B cell (primary cell): ENCODE data around the gene DENND5B. TPM values are rescaled to one million over a fixed set of nuclear protein-coding genes. Genes with fewer than 3 reads are reported as not detected.
A peak's percentile ranks its signal among the peaks of the same experiment; 100 is the strongest.

Experiments
- ATAC-seq: fragments of 200-7000 bp; cut with Tn5 transposase; one replicate; pipeline ENCODE4 v1.10.0; 2021; ENCODE audit warnings: low read depth, mild to moderate bottlenecking, moderate number of reproducible peaks, moderate library complexity
- CTCF ChIA-PET: fragments of 350-600 bp; sonication (Branson Sonifier 250); formaldehyde crosslinking; loops from one replicate; lab custom pipeline; 2021; ENCODE audit warnings: antibody characterized with exemption, inconsistent platforms; lab: Charles Lee
- POLR2A ChIA-PET: fragments of 350-600 bp; sonication (Branson Sonifier 250); formaldehyde crosslinking; loops from one replicate; lab custom pipeline; 2021; ENCODE audit warnings: antibody characterized with exemption; lab: Charles Lee
- DNase-seq: peaks from one replicate; pipeline ENCODE4 v3.0.0; 2013
- H2AFZ ChIP-seq: 2 replicates; pipeline ENCODE4 v1.6.1; 2012; ENCODE audit warnings: mild to moderate bottlenecking, low read depth, low read length; ENCODE audit not compliant: insufficient read depth, poor library complexity, severe bottlenecking
- H3K27ac ChIP-seq, 2 donors: 1 replicate in 1 of 2; 2 replicates in 1 of 2; pipeline ENCODE4 v1.5.1; 2012 to 2013; ENCODE audit warnings: low read length in 2 of 2, mild to moderate bottlenecking in 2 of 2, moderate library complexity in 1 of 2
- H3K27me3 ChIP-seq, 4 experiments: fragments of 200-600 bp in 1 of 4; sonication (generic) in 1 of 4; replicated peaks in 1 of 4; 1 replicate in 2 of 4; 2 replicates in 2 of 4; pipeline versions ENCODE4 v1.6.1 to v1.7.0; 2013 to 2016; ENCODE audit warnings: low read length in 3 of 4, mild to moderate bottlenecking in 2 of 4, mixed read lengths in 1 of 4, moderate library complexity in 1 of 4; ENCODE audit not compliant: insufficient read depth in 4 of 4, control insufficient read depth in 3 of 4; ENCODE audit errors: control extremely low read depth in 1 of 4
- H3K36me3 ChIP-seq, 2 experiments: replicated peaks in 1 of 2; 1 replicate in 1 of 2; 2 replicates in 1 of 2; pipeline versions ENCODE4 v1.6.1 to v1.7.1; 2013; ENCODE audit warnings: low read length in 1 of 2; ENCODE audit not compliant: insufficient read depth in 2 of 2, control insufficient read depth in 1 of 2; ENCODE audit errors: control extremely low read depth in 1 of 2, extremely low read depth in 1 of 2
- H3K4me1 ChIP-seq, 2 donors: fragments of 200-600 bp in 1 of 2; sonication (generic) in 1 of 2; 1 replicate in 1 of 2; 2 replicates in 1 of 2; pipeline versions ENCODE4 v1.5.1 to v1.6.1; 2013 to 2017; ENCODE audit warnings: low read length in 2 of 2; ENCODE audit not compliant: control insufficient read depth in 2 of 2, insufficient read depth in 2 of 2
- H3K4me2 ChIP-seq: replicated peaks from 2 replicates; pipeline ENCODE3; 2012; ENCODE audit warnings: mild to moderate bottlenecking, low read depth, low read length; ENCODE audit not compliant: poor library complexity, severe bottlenecking
- H3K4me3 ChIP-seq, 5 experiments: fragments of 200-600 bp in 1 of 5; sonication (generic) in 1 of 5; 1 replicate in 3 of 5; 2 replicates in 2 of 5; pipeline versions ENCODE4 v1.5.1 to v1.7.0; 2011 to 2016; ENCODE audit warnings: low read length in 4 of 5, mild to moderate bottlenecking in 4 of 5, low read depth in 2 of 5, control low read depth in 1 of 5, moderate library complexity in 1 of 5; ENCODE audit not compliant: insufficient read depth in 1 of 5; ENCODE audit errors: control extremely low read depth in 1 of 5, extremely low read depth in 1 of 5
- H3K79me2 ChIP-seq: fragments of 200-600 bp; sonication (generic); one replicate; pipeline ENCODE4 v1.6.0; 2016; ENCODE audit warnings: low read length; ENCODE audit not compliant: control insufficient read depth, insufficient read depth
- H3K9ac ChIP-seq: fragments of 200-600 bp; sonication (generic); 2 replicates; pipeline ENCODE4 v1.6.1; 2017; ENCODE audit warnings: mild to moderate bottlenecking, low read length, moderate library complexity
- H3K9me3 ChIP-seq, 3 donors: one replicate each; pipeline versions ENCODE4 v1.6.1 to v1.7.1; 2013; ENCODE audit warnings: low read length in 2 of 3; ENCODE audit not compliant: control insufficient read depth in 2 of 3, insufficient read depth in 1 of 3; ENCODE audit errors: control extremely low read depth in 1 of 3
- H4K20me1 ChIP-seq: 2 replicates; pipeline ENCODE4 v1.6.0; 2012; ENCODE audit warnings: mild to moderate bottlenecking, low read length; ENCODE audit not compliant: insufficient read depth, control insufficient read depth, poor library complexity, severe bottlenecking
- H3K27ac Mint-ChIP-seq: one replicate; pipeline ENCODE4 v1.8.0; 2021; ENCODE audit warnings: mixed read lengths
- H3K27me3 Mint-ChIP-seq: one replicate; pipeline ENCODE4 v1.8.0; 2021; ENCODE audit warnings: mixed read lengths
- H3K4me1 Mint-ChIP-seq: one replicate; pipeline ENCODE4 v1.8.0; 2021; ENCODE audit warnings: mixed read lengths
- H3K4me3 Mint-ChIP-seq: one replicate; pipeline ENCODE4 v1.8.0; 2021; ENCODE audit warnings: mixed read lengths
- H3K9me3 Mint-ChIP-seq: one replicate; pipeline ENCODE4 v1.8.0; 2022; ENCODE audit warnings: mixed read lengths; ENCODE audit not compliant: insufficient read depth
- CTCF ChIP-seq: fragments of 200-600 bp; IDR thresholded peaks from one replicate; pipeline ENCODE4 v1.8.0; 2022; ENCODE audit warnings: antibody characterized with exemption, mild to moderate bottlenecking
- EZH2 ChIP-seq: IDR thresholded peaks from 2 replicates; pipeline ENCODE4 v1.6.1; 2012; ENCODE audit warnings: borderline replicate concordance, low read depth, mild to moderate bottlenecking, moderate library complexity, low read length; ENCODE audit not compliant: insufficient read depth, poor library complexity, severe bottlenecking
- WGBS: methylation state at CpG from one replicate; pipeline ENCODE4 v1.1.5; 2013; ENCODE audit warnings: missing lambda C conversion rate; ENCODE audit not compliant: insufficient coverage; 5-methylcytosine and 5-hydroxymethylcytosine counted together
- intact Hi-C: fragments of 100-400 bp; cut with micrococcal nuclease; formaldehyde crosslinking; loops from one replicate; pipeline ENCODE4 v1.10.0; 2022
- polyA plus RNA-seq: library from polyadenylated mRNA; depleted of rRNA; stranded (reverse); fragments of >200 nt; gene quantifications from 2 replicates; pipeline ENCODE4 v1.2.3, GENCODE V29; 2012
- total RNA-seq, 2 donors: library from RNA; stranded (reverse); fragments of 120-200 nt in 1 of 2; gene quantifications; 1 replicate in 1 of 2; 2 replicates in 1 of 2; pipeline versions ENCODE4 v1.2.3 to v1.2.4, GENCODE V29; 2013 to 2022

The DENND5B gene
- total and polyA plus RNA-seq, 2 donors (not counting 1 experiment from before 2014, with no cell fraction given): 18.7 to 55.3 TPM

DNA sequence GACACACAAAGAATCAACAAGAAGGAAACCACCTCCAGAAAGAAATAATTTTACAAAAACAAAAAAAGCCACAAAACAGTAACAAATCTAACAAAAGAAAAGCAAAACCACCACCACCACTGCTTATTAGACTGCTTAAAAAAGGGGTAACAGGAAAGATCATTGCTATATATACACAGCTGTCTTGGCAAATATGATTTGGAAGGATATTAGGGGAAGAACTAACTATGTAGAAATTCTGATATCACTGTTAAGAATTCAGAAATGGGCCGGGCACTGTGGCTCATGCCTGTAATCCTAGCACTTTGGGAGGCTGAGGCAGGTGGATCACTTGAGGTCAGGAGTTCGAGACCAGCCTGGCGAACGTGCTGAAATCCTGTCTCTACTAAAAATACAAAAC is 92.5 kb downstream of the DENND5B start:
- peaks cover 48% of the 10 kb centered on the region for H3K4me1 Mint-ChIP-seq
- Histone ChIP-seq H3K4me2 (peak overlapping the region; percentile 13), H2AFZ (no peak overlapping the region), H3K27ac (no peak overlapping the region), H3K9ac (no peak overlapping the region), H3K4me3 (no peak overlapping the region), H3K79me2 (peaks cover 48% of the 10 kb centered on the region), H3K36me3 (peaks cover 3 to 17% of the 10 kb centered on the region in 2 experiments), H3K4me1 (peaks cover 8 to 11% of the 10 kb centered on the region in 2 donors), H4K20me1 (peaks cover 30% of the 10 kb centered on the region), H3K27me3 (no peaks in the 10 kb centered on the region), H3K9me3 (peaks cover 0 to 11% (median 0%) of the 10 kb centered on the region in 3 donors)
- ATAC-seq (no peak), DNase-seq (no peak)
- H3K9me3 Mint-ChIP-seq: no peaks in the 10 kb centered on the region
- TF ChIP-seq EZH2 (no peak), CTCF (no peak)
- 93% methylated on average over 3 of the region's 4 CpGs for WGBS
- H3K4me3 Mint-ChIP-seq: no peak overlapping the region
- POLR2A ChIA-PET: no interaction called here
- H3K27ac Mint-ChIP-seq: no peak overlapping the region
- intact Hi-C loops: no loop called here
- no peaks in the 10 kb centered on the region for H3K27me3 Mint-ChIP-seq
- CTCF ChIA-PET: no interaction called here

- Histone ChIP-seq H3K27ac (no peak overlapping the region), H3K4me2 (no peak overlapping the region), H3K4me3 (no peak overlapping the region), H3K79me2 (peaks cover 43% of the 10 kb centered on the region), H4K20me1 (peaks cover 22% of the 10 kb centered on the region), H3K36me3 (peaks cover 7 to 32% of the 10 kb centered on the region in 2 experiments), H3K4me1 (peaks cover 7 to 11% of the 10 kb centered on the region in 2 donors), H3K27me3 (no peaks in the 10 kb centered on the region), H3K9ac (no peak overlapping the region), H3K9me3 (peaks cover 0 to 2% (median 0%) of the 10 kb centered on the region in 3 donors), H2AFZ (no peak overlapping the region)
- Mint-ChIP-seq H3K4me3 (no peak overlapping the region), H3K9me3 (no peaks in the 10 kb centered on the region), H3K27ac (no peak overlapping the region), H3K4me1 (peaks cover 41% of the 10 kb centered on the region), H3K27me3 (no peaks in the 10 kb centered on the region)
- POLR2A ChIA-PET: no interaction called here
- no peak for DNase-seq
- intact Hi-C loops: no loop called here
- CTCF ChIA-PET: interaction anchor here (0.5 kb wide), 1 partner anchor 1158 kb away, joined by 3 read pairs; no protein-coding TSS in a partner anchor
- TF ChIP-seq EZH2 (no peak), CTCF (no peak)
- ATAC-seq: no peak
These were observed 94.7 kb downstream of the DENND5B start for GRCh38 chr12:31496257-31496656.
